ENCODE measurements around the gene POGLUT3. TPM values are rescaled to one million over a fixed set of nuclear protein-coding genes. Genes with fewer than 3 reads are reported as not detected.
A peak's percentile ranks its signal among the peaks of the same experiment; 100 is the strongest.

Gene POGLUT3
- total RNA-seq, 4 donors from 2014 or later, result 18.8 to 24.0 (median 19.6) TPM

DNA sequence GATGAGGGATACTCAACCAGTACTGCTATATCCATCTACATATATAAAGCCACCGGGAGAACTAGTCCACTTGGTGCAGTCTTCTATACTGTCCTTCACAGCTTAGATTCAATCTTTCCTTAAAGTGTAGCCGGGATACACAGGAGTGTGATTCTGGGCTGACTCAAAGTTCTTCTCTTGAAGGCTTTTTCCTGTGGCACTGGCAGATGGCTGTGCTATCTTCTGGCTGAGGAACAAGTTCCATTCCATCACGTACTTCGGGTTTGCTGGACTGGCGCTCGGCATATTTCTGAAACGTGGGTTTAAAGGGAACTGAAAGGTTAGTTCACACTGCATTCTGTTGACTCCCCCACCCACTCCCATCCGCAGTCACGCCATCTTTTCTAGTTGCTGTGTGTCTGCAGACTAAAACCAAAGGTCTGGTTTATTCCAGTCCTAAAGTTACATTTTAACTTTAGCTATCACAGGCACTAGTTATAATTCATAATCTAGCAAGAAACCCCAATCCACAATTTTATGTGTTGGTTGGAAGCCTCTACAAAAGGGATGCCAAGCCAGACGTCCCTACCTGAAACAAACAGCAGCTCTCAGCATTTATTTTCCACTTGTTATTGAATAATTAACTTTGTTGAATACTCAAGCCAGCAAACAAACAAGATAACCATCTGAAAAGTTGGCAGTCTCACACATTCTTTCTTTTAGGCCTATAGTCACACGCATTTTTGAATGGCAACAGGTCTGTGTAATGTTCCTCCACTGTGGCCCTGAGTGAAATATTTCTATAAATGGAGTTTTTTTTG lies 23.3 kb downstream of the POGLUT3 start:
- H3K4me1 ChIP-seq, result no peaks in the 10 kb centered on the region
- H3K4me3 ChIP-seq, result no peak overlapping the region
- no peaks in the 10 kb centered on the region for H3K27me3 ChIP-seq
- no peak overlapping the region for H3K27ac ChIP-seq (replicated peaks in 1 of 4)
- TF ChIP-seq POLR2A (IDR thresholded peaks at IDR 0.05; ENCODE audit: low read depth) (no peak), EP300 (IDR thresholded peaks at IDR 0.05) (no peak), POLR2AphosphoS5 (IDR thresholded peaks at IDR 0.05) (no peak)
- TF ChIP-seq, protein P1, sequence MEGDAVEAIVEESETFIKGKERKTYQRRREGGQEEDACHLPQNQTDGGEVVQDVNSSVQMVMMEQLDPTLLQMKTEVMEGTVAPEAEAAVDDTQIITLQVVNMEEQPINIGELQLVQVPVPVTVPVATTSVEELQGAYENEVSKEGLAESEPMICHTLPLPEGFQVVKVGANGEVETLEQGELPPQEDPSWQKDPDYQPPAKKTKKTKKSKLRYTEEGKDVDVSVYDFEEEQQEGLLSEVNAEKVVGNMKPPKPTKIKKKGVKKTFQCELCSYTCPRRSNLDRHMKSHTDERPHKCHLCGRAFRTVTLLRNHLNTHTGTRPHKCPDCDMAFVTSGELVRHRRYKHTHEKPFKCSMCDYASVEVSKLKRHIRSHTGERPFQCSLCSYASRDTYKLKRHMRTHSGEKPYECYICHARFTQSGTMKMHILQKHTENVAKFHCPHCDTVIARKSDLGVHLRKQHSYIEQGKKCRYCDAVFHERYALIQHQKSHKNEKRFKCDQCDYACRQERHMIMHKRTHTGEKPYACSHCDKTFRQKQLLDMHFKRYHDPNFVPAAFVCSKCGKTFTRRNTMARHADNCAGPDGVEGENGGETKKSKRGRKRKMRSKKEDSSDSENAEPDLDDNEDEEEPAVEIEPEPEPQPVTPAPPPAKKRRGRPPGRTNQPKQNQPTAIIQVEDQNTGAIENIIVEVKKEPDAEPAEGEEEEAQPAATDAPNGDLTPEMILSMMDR (IDR thresholded peaks at IDR 0.05), result no peak
- H3K9me3 ChIP-seq, result no peaks in the 10 kb centered on the region
- peaks cover 13 to 72% (median 31%) of the 10 kb centered on the region in 4 donors for H3K36me3 ChIP-seq
- intact Hi-C loops (cut with DNase I), result no loop called here
- no peak for DNase-seq (ENCODE audit: extremely low spot score)
- WGBS, result 93% methylated on average over 11 of the region's 11 CpGs

DNA sequence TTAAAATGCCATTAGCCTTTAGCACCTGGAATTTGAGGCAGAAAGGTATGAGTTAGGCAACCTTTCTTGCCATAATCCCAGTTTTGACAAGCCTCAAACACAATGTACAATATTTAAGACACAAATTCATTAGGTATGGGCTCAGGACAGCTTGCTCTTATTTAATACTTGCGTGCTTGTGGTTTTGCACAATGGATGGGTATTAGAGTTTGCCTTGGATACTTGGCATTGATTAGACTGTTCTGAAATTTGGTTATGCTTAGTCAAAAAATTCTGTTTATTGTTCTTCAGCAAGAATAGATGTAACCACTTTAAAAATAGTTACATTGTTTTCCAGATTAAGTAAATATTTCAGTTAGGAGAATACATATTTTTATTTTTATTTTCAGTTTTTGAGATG lies 25.5 kb downstream of the POGLUT3 start:
- intact Hi-C loops (cut with DNase I), result no loop called here
- 77% methylated on average over 1 of the region's 1 CpG for WGBS
- Histone ChIP-seq H3K27me3 (no peaks in the 10 kb centered on the region), H3K36me3 (peaks cover 9 to 50% (median 16%) of the 10 kb centered on the region in 4 donors), H3K4me1 (peaks cover 0 to 6% (median 5%) of the 10 kb centered on the region in 4 donors), H3K27ac (replicated peaks in 1 of 4) (no peak overlapping the region), H3K9me3 (no peaks in the 10 kb centered on the region), H3K4me3 (no peak overlapping the region)
- no peak for TF ChIP-seq POLR2AphosphoS5 (IDR thresholded peaks at IDR 0.05)
- TF ChIP-seq EP300 (IDR thresholded peaks at IDR 0.05), result no peak
- TF ChIP-seq, protein P1 (IDR thresholded peaks at IDR 0.05), result no peak
- TF ChIP-seq POLR2A (IDR thresholded peaks at IDR 0.05; ENCODE audit: low read depth), result no peak
- no peak for DNase-seq (ENCODE audit: extremely low spot score)

DNA sequence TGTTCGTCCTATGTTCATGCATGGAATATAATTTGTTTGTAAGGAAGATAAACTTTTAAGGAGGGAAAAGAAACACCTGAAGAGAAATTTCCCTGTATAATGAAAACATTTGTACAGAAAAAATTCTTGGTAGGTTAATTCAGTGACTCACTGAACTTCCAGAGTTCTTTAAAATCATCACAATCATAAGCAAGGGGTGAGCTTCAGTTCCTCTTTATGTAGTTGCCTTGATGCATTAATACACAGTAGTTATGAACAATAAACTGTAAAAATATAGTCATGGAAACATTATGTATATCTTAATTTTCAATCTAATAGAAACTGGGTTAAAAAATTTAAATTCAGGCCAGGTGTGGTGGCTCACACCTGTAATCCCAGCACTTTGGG lies 29.7 kb downstream of the POGLUT3 start:
- Histone ChIP-seq H3K27me3 (no peaks in the 10 kb centered on the region), H3K27ac (replicated peaks in 1 of 4) (peak overlapping the region in 3 of 4 donors; percentile 91 to 99 (median 95)), H3K4me3 (no peak overlapping the region), H3K9me3 (no peaks in the 10 kb centered on the region), H3K4me1 (peaks cover 6 to 13% (median 12%) of the 10 kb centered on the region in 4 donors), H3K36me3 (peaks cover 0 to 10% (median 0%) of the 10 kb centered on the region in 4 donors)
- WGBS, result 65% methylated on average over 1 of the region's 1 CpG
- TF ChIP-seq, protein P1 (IDR thresholded peaks at IDR 0.05), result no peak
- TF ChIP-seq EP300 (IDR thresholded peaks at IDR 0.05) (no peak), POLR2AphosphoS5 (IDR thresholded peaks at IDR 0.05) (no peak), POLR2A (IDR thresholded peaks at IDR 0.05; ENCODE audit: low read depth) (no peak)
- intact Hi-C loops (cut with DNase I), result no loop called here
- DNase-seq (ENCODE audit: extremely low spot score), result no peak

DNA sequence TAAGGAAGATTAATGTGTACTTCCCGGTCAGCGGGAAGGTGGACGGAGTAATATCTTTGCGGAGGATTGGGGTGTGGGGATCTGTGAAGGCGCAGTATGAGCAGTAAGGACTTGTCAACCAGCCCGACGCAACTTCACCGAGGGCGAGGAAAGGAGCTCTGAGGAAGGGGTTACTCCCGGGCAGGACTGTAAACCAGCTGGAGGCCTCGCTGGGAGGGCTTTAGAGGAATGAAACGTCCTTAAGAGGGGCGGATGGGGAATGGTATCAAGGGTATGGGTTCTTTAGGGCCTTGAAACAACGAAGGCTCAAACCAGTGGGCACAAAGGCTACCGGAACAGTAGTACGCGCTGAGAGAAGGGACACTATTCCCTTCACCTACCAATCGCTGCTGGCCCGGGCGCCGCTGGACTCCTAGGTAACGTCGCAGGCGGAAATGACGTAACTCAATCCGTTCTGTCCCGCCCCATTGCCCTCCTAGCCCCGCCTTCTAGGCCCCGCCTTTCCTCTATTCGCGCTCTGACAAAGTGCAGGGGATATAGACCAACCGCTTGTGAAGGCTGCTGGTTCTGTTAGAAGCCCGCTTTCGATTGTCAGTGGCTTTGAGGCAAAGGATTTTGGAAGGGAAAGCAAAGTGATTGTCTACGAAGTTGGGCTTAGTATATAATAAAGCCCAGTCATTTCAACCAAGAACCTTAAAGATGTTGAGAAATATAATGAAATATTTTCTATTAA lies 30.9 kb downstream of the POGLUT3 start, which contains the start of gene C11orf65:
TSS of gene C11orf65 (minus strand) at position 439 of the 733 bp plus-strand sequence. CDS start 5,970 bp downstream, outside the sequence.
- Histone ChIP-seq H3K27me3 (no peaks in the 10 kb centered on the region), H3K4me3 (peak within 1 kb of the TSS; percentile 59 to 75 (median 68)), H3K4me1 (peaks cover 6 to 13% (median 12%) of the 10 kb centered on the region in 4 donors), H3K36me3 (no peaks in the 10 kb centered on the region), H3K9me3 (no peaks in the 10 kb centered on the region), H3K27ac (replicated peaks in 1 of 4) (peak within 1 kb of the TSS; percentile 91 to 99 (median 94))
- WGBS, result under 1% methylated on average over 35 of the region's 35 CpGs
- intact Hi-C loops (cut with DNase I), result no loop called here
- TF ChIP-seq, protein P1 (IDR thresholded peaks at IDR 0.05), result no peak
- TF ChIP-seq POLR2AphosphoS5 (IDR thresholded peaks at IDR 0.05) (peak; percentile 98 to 99), POLR2A (IDR thresholded peaks at IDR 0.05; ENCODE audit: low read depth) (peak; percentile 88)
- peak; percentile 99 for DNase-seq (ENCODE audit: extremely low spot score)

Data from esophagus muscularis mucosa (tissue), 4 donors.